Left colon (tissue), 2 donors: Measurements from ENCODE around the gene THOP1. TPM values are rescaled to one million over a fixed set of nuclear protein-coding genes. Genes with fewer than 3 reads are reported as not detected.

Experiments
- ATAC-seq: fragments of 200-7000 bp; cut with Tn5 transposase; one replicate; pipeline ENCODE4 v1.9.1; 2020; ENCODE audit warnings: mild to moderate bottlenecking, moderate library complexity
- DNase-seq, 2 donors: peaks; one replicate each; pipeline ENCODE4 v3.0.0-alpha.2; 2020
- intact Hi-C, 2 donors: fragments of 100-400 bp; cut with DNase I in 1 of 2; cut with micrococcal nuclease in 1 of 2; formaldehyde crosslinking; loops; one replicate each; pipeline versions ENCODE4 v1.11.2 to v1.14.0; 2022; cut with DNase I, micrococcal nuclease
- long read RNA-seq: library from polyadenylated mRNA; unstranded; transcript quantifications from one replicate; pipeline ENCODE4 v2.0.0, GENCODE V29; 2021
- total RNA-seq, 2 donors: library from RNA; stranded (reverse); fragmentation: NEBNext Ultra II Directional; extraction: Animal tissue kit (Norgen Biotek cat#: 25700); gene quantifications; one replicate each; pipeline ENCODE4 v1.2.1, GENCODE V29; 2021
- donor health status: DM: no; HTN: no; CAD: no.
- donor health status: DM: yes; HTN: yes; CAD: no.

The THOP1 gene
- total RNA-seq: 10 to 100 TPM; 43.6 to 46.0 TPM
- long read RNA-seq, full-length matches to known transcripts: 37 of 84 reads
- long read RNA-seq, partial matches to known transcripts: 38 of 84 reads
- long read RNA-seq, other reads (novel, unspliced or antisense): 9 of 84 reads

DNA sequence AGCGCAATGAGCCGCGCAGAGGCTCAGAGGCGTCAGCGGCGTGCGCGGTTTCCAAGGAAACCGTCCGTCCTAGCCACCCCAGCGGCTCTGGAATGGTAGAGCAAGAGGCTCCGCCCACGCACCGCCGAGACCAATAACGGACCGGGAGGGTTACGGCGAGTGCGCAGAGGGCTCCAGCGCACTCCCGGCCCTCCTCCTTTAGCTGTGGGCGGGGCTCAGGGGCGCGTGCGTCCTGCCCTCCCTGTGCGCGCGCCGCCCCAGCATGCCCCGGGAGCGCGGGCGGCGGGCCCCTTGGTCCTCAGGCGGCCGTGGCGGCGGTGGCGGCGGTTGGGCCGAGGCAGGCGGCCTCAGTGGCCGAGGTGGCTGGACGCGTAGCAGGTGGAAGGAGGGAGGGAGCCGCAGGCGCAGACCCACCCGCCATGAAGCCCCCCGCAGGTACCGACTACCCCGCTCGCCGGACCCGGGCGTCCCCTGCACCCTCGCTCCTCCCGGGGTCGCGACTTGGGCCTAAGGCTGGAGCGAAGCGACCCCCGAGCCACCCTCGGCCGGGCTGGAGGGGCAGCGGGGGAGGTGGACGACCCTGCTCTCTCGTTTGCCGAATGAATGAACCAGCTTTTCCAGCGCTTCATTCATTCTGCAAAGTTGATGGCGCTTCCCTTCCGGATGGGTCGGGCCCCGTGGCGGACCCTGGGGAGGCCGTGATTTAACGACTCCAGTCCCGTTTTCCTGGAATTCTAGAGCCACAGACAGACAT lies at the start of gene THOP1:
TSS of gene THOP1 (plus strand) at position 260 of the 754 bp plus-strand sequence. CDS start at position 420, 160 bp downstream.
- intact Hi-C loops: no loop called here

GRCh38 chr19:2736550-2737190 lies 48.6 kb upstream of the THOP1 start:
- DNase-seq: no peak
- intact Hi-C loops: no loop called here
- ATAC-seq: no peak

More for the DNA sequence above, at the start of gene THOP1:
- DNase-seq (peak; percentile 99), ATAC-seq (peak; percentile 87)

DNA sequence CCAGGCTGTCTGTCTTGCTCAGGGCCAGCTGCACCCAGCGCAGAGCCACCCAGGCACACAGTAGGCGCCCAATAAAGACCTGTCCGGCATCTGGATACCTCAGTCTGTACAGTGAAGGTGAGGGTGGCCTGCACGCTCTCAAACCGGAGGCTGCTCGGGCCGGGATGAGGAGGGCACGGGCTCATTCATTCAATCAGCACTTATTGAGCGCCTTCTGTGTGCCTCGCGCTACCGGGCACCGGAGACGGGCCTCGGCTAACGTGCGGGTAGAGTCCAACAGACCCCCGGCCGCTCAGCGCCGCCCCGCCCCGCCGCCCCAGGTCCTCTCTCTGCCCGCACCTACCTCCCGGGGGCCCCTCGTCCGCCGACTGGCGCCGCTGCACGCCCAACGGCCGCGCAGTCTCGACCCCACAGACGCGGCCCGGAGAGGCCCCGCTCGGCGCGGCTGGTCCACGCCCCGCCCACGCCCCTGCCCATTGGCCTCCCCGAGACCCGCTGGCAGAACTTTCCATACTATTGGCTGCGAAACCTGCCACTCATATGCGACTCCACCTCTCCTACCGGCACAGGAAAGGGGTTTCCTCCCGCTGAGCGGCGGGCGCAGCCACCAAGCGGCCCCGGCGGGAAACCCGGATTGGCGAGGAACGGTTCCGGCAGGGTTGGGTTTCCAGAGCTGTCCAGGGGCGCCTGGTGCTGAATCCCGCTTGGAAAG lies 45.5 kb upstream of the THOP1 start, which contains the start of gene SLC39A3:
TSS of gene SLC39A3 (minus strand) at position 416 of the 712 bp plus-strand sequence. CDS start 2,760 bp downstream, outside the sequence.
- ATAC-seq (peak; percentile 100), DNase-seq (peak; percentile 97 to 99)
- intact Hi-C loops: no loop called here

DNA sequence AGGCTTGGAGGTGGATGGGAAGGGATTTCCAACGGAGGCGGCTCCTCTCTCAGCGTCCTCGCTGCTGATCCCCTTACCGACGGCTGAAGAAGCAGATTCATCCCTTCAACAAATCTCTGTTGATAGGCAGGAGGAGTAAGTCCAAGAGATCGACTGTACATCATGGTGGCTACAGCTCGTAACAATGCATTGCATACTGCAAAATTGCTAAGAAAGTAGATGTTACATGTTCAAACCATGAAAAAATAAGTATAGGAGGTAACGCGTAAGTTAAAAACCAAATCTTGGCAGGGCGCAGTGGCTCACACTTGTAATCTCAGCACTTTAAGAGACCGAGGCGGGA lies 45.0 kb upstream of the THOP1 start:
- no peak for ATAC-seq
- intact Hi-C loops: no loop called here
- DNase-seq: no peak

GRCh38 chr19:2743099-2743498 lies 42.2 kb upstream of the THOP1 start:
- DNase-seq: no peak
- no peak for ATAC-seq
- intact Hi-C loops: no loop called here

GRCh38 chr19:2744113-2744512 lies 41.2 kb upstream of the THOP1 start:
- intact Hi-C loops: no loop called here
- ATAC-seq (no peak), DNase-seq (no peak)

- no peak for ATAC-seq
- intact Hi-C loops: loop anchor here in 1 of 2 donors (5.0 kb wide), 1 partner anchor 100 kb away; no protein-coding TSS in a partner anchor
- no peak for DNase-seq
Observed at GRCh38 chr19:2747349-2747748, 38.0 kb upstream of the THOP1 start.

DNA sequence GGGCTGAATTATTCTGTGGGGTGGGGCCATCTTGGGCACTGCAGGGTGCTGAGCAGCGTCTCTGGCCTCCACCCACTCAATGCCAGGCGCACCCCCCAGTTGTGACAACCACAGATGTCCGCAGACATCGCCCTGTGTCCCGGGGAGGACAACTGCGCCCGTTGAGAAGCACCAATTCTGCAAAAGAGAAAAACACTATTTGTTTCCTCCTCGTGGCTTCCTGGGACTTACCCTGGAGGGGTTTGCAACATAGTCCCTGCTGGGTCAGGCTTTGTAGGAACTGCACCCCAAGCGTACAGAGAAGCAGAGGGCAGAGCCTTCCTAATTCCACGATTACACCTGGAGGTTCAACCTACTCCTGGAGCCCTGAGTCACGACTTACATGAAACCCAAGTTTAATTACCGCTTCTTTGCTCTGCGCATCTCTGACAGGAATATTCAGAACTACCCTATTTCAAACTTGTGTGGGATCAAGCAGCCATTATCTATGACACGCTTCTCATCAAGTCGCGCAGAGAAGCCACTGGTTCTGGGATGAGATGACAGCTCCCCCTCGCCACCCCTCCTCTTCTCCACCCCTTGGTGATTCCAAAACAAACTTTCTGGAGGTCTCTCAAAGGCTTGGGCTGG lies 34.4 kb upstream of the THOP1 start:
- intact Hi-C loops: no loop called here
- DNase-seq (no peak), ATAC-seq (no peak)

- intact Hi-C loops: no loop called here
- ATAC-seq (no peak), DNase-seq (no peak)
Observed at GRCh38 chr19:2751438-2751830, 33.9 kb upstream of the THOP1 start.

GRCh38 chr19:2754659-2755447 lies 30.4 kb upstream of the THOP1 start:
- intact Hi-C loops: no loop called here
- ATAC-seq (no peak), DNase-seq (no peak)

- DNase-seq (no peak), ATAC-seq (no peak)
- intact Hi-C loops: no loop called here
Observed at GRCh38 chr19:2755448-2755705, 29.9 kb upstream of the THOP1 start.

- intact Hi-C loops: no loop called here
- ATAC-seq (no peak), DNase-seq (no peak)
Observed at GRCh38 chr19:2755811-2756210, 29.5 kb upstream of the THOP1 start.

GRCh38 chr19:2756477-2756876 lies 28.8 kb upstream of the THOP1 start:
- intact Hi-C loops: no loop called here
- no peak for DNase-seq
- no peak for ATAC-seq

- intact Hi-C loops: no loop called here
- DNase-seq (no peak), ATAC-seq (no peak)
Observed at GRCh38 chr19:2756921-2757881, 28.1 kb upstream of the THOP1 start.

GRCh38 chr19:2758601-2759313 lies 26.5 kb upstream of the THOP1 start:
- intact Hi-C loops: no loop called here
- DNase-seq: no peak
- ATAC-seq: no peak

- intact Hi-C loops: no loop called here
- no peak for DNase-seq
- ATAC-seq: no peak
Observed at GRCh38 chr19:2759362-2759761, 25.9 kb upstream of the THOP1 start.

DNA sequence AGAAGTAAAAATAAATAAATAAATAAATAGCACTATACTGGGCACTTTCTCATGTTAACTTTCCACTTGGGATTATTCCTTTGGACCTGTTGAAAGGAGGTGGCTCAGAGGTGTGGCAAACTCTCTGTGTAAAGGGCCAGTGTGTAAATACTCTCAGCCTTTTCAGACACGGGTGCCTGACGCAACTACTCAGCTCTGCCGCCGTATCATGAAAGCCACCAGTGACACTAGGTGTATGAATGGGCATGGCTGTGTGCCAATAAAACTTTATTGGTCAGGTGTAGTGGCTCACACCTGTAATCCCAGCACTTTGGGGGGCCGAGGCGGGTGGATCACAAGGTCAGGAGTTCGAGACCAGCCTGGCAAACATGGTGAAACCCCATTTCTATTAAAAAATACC lies 25.3 kb upstream of the THOP1 start:
- intact Hi-C loops: loop anchor here in 1 of 2 donors (5.0 kb wide), 1 partner anchor 113 kb away; no protein-coding TSS in a partner anchor
- peak; percentile 30 for ATAC-seq

More for the DNA sequence above, 25.3 kb upstream of the THOP1 start:
- DNase-seq: no peak
